ENCODE measurements around the gene AGAP6. TPM values are rescaled to one million over a fixed set of nuclear protein-coding genes. Genes with fewer than 3 reads are reported as not detected.

The AGAP6 gene
- polyA plus RNA-seq, 3 donors: 5.6 to 12.7 (median 9.4) TPM

Other genes starting within 250 kb of the AGAP6 start
- gene OGDHL, start 226.1 kb upstream of the AGAP6 start, polyA plus RNA-seq: 1 to 10 TPM in 1 of 3 donors, under 1 TPM in 2; 0.11 to 2.8 (median 0.16) TPM
- 1 to 10 TPM; 4.5 to 7.1 (median 6.7) TPM for gene PARG, start 46.4 kb upstream of the AGAP6 start, polyA plus RNA-seq
- gene TIMM23B, start 46.4 kb upstream of the AGAP6 start, polyA plus RNA-seq: 10 to 100 TPM in 1 of 3 donors, 1 to 10 TPM in 2; 4.2 to 14.8 (median 9.0) TPM
- 10 to 100 TPM; 10.7 to 22.0 (median 16.4) TPM for gene WASHC2A, start 79.5 kb downstream of the AGAP6 start, polyA plus RNA-seq